Measurements from ENCODE around the gene PET100.

- TF ChIP-seq POLR2A (IDR thresholded peaks at IDR 0.05) (peak in 1 of 4 donors; percentile 62), EP300 (IDR thresholded peaks at IDR 0.05) (peak in 3 of 4 donors; percentile 9 to 83 (median 67))
Measured at GRCh38 chr19:7618771-7619510, 10.7 kb upstream of the PET100 start.

Measured in upper lobe of left lung (tissue), 4 donors.